Aorta (tissue), 5 donors: ENCODE results near the gene LMTK2. TPM values are rescaled to one million over a fixed set of nuclear protein-coding genes. Genes with fewer than 3 reads are reported as not detected.

Experiments used
- ATAC-seq: fragments of 200-7000 bp; cut with Tn5 transposase; one replicate; pipeline ENCODE4 v1.9.1; 2022; ENCODE audit warnings: moderate library complexity; ENCODE audit not compliant: low FRiP score
- DNase-seq, 2 donors: peaks; one replicate each; pipeline ENCODE4 v3.0.0-alpha.2; 2020
- H3K27ac ChIP-seq, 2 donors: one replicate each; pipeline ENCODE4 v1.5.1; 2013; ENCODE audit warnings: low read length in 2 of 2, mild to moderate bottlenecking in 2 of 2, moderate library complexity in 2 of 2, control low read depth in 1 of 2, inconsistent platforms in 1 of 2, low read depth in 1 of 2
- H3K27me3 ChIP-seq, 2 donors: one replicate each; pipeline ENCODE4 v1.6.1; 2013; ENCODE audit warnings: control low read depth in 1 of 2, low read length in 1 of 2, mild to moderate bottlenecking in 1 of 2, moderate library complexity in 1 of 2; ENCODE audit not compliant: insufficient read depth in 2 of 2, control insufficient read depth in 1 of 2
- H3K36me3 ChIP-seq, 2 donors: one replicate each; pipeline ENCODE4 v1.6.1; 2013; ENCODE audit warnings: control low read depth in 1 of 2, low read length in 1 of 2, mild to moderate bottlenecking in 1 of 2; ENCODE audit not compliant: insufficient read depth in 2 of 2, control insufficient read depth in 1 of 2
- H3K4me1 ChIP-seq, 2 donors: one replicate each; pipeline ENCODE4 v1.6.1; 2013; ENCODE audit warnings: low read length in 2 of 2, control low read depth in 1 of 2, mild to moderate bottlenecking in 1 of 2, moderate library complexity in 1 of 2; ENCODE audit not compliant: insufficient read depth in 2 of 2, control insufficient read depth in 1 of 2
- H3K4me3 ChIP-seq, 2 donors: one replicate each; pipeline ENCODE4 v1.5.1; 2013; ENCODE audit warnings: low read length in 2 of 2, control low read depth in 1 of 2, mild to moderate bottlenecking in 1 of 2
- H3K9me3 ChIP-seq: one replicate; pipeline ENCODE4 v1.6.1; 2013; ENCODE audit warnings: mild to moderate bottlenecking, low read length; ENCODE audit not compliant: control insufficient read depth
- WGBS, 2 donors: extraction: QIAGEN DNeasy Blood & Tissue Kit; methylation state at CpG; one replicate each; pipeline ENCODE4 v1.1.7; 2013; 5-methylcytosine and 5-hydroxymethylcytosine counted together
- intact Hi-C, 2 donors: fragments of 100-400 bp; cut with DNase I; formaldehyde crosslinking; loops; one replicate each; pipeline versions ENCODE4 v1.14.2 to v1.15.0; 2022
- polyA plus RNA-seq, 2 donors: library from polyadenylated mRNA; stranded (reverse); fragments of 200-250 nt; gene quantifications; one replicate each; pipeline ENCODE4 v1.2.3, GENCODE V29; 2013
- total RNA-seq, 2 donors: library from RNA; stranded (reverse); fragmentation: NEBNext Ultra II Directional; extraction: Animal tissue kit (Norgen Biotek cat#: 25700); gene quantifications; one replicate each; pipeline ENCODE4 v1.2.1, GENCODE V29; 2021
- donor health status: healthy with polysubstance abuse.
- donor health status: Bipolar disorder and iron deficiency.
- donor health status: DM: no; HTN: no; CAD: no.
- donor health status: DM: no; HTN: no; CAD: no.
- donor health status: DM: yes; HTN: yes; CAD: no.

The LMTK2 gene
- total and polyA plus RNA-seq, 4 donors, result 1.5 to 16.6 (median 8.6) TPM

GRCh38 chr7:98170966-98171365 lies 64.3 kb downstream of the LMTK2 start:
- Histone ChIP-seq H3K27me3 (no peaks in the 10 kb centered on the region), H3K4me1 (no peaks in the 10 kb centered on the region), H3K36me3 (peaks cover 3 to 4% of the 10 kb centered on the region in 2 donors), H3K27ac (no peak overlapping the region), H3K9me3 (no peaks in the 10 kb centered on the region), H3K4me3 (no peak overlapping the region)
- ATAC-seq, result no peak
- no peak for DNase-seq
- 91 to 93% methylated on average over 8 of the region's 8 CpGs for WGBS, 2 donors
- intact Hi-C loops, result no loop called here

- peaks cover 3 to 4% of the 10 kb centered on the region in 2 donors for H3K36me3 ChIP-seq
- intact Hi-C loops, result no loop called here
- 95 to 96% methylated on average over 24 of the region's 24 CpGs for WGBS, 2 donors
Observed at GRCh38 chr7:98171449-98171848, 64.8 kb downstream of the LMTK2 start.

GRCh38 chr7:98174334-98175259 lies 67.9 kb downstream of the LMTK2 start:
- Histone ChIP-seq H3K4me1 (no peaks in the 10 kb centered on the region), H3K27ac (no peak overlapping the region), H3K9me3 (no peaks in the 10 kb centered on the region), H3K36me3 (peaks cover 3 to 5% of the 10 kb centered on the region in 2 donors), H3K4me3 (no peak overlapping the region), H3K27me3 (no peaks in the 10 kb centered on the region)
- DNase-seq (no peak), ATAC-seq (no peak)
- intact Hi-C loops, result no loop called here
- WGBS, 2 donors, result 88 to 89% methylated on average over 20 of the region's 20 CpGs

More at GRCh38 chr7:98171449-98171848, 64.8 kb downstream of the LMTK2 start:
- Histone ChIP-seq H3K27me3 (no peaks in the 10 kb centered on the region), H3K9me3 (no peaks in the 10 kb centered on the region), H3K27ac (no peak overlapping the region), H3K4me1 (no peaks in the 10 kb centered on the region), H3K4me3 (no peak overlapping the region)
- ATAC-seq (no peak), DNase-seq (no peak)

GRCh38 chr7:98175260-98175940 lies 68.7 kb downstream of the LMTK2 start:
- 89 to 91% methylated on average over 8 of the region's 8 CpGs for WGBS, 2 donors
- intact Hi-C loops, result no loop called here
- Histone ChIP-seq H3K27me3 (no peaks in the 10 kb centered on the region), H3K36me3 (peaks cover 3 to 5% of the 10 kb centered on the region in 2 donors), H3K4me3 (no peak overlapping the region), H3K4me1 (no peaks in the 10 kb centered on the region), H3K27ac (no peak overlapping the region), H3K9me3 (no peaks in the 10 kb centered on the region)
- DNase-seq (no peak), ATAC-seq (no peak)

- Histone ChIP-seq H3K4me3 (no peak overlapping the region), H3K9me3 (no peaks in the 10 kb centered on the region), H3K27ac (no peak overlapping the region), H3K36me3 (peaks cover 3 to 5% of the 10 kb centered on the region in 2 donors), H3K4me1 (no peaks in the 10 kb centered on the region), H3K27me3 (no peaks in the 10 kb centered on the region)
- 87 to 93% methylated on average over 6 of the region's 6 CpGs for WGBS, 2 donors
- intact Hi-C loops, result no loop called here
- ATAC-seq (no peak), DNase-seq (no peak)
Observed at GRCh38 chr7:98177553-98177952, 70.9 kb downstream of the LMTK2 start.

- WGBS, 2 donors, result 68 to 69% methylated on average over 16 of the region's 16 CpGs
- H3K4me1 ChIP-seq, result no peaks in the 10 kb centered on the region
- no peak overlapping the region for H3K4me3 ChIP-seq
- ATAC-seq (no peak), DNase-seq (no peak)
- H3K36me3 ChIP-seq, result peaks cover 3 to 5% of the 10 kb centered on the region in 2 donors
- H3K27ac ChIP-seq, result no peak overlapping the region
- intact Hi-C loops, result no loop called here
- H3K9me3 ChIP-seq, result no peaks in the 10 kb centered on the region
- H3K27me3 ChIP-seq, result no peaks in the 10 kb centered on the region
Observed at GRCh38 chr7:98178321-98178720, 71.7 kb downstream of the LMTK2 start.

GRCh38 chr7:98178762-98179490 lies 72.3 kb downstream of the LMTK2 start:
- Histone ChIP-seq H3K9me3 (no peaks in the 10 kb centered on the region), H3K36me3 (peaks cover 3 to 5% of the 10 kb centered on the region in 2 donors), H3K27ac (no peak overlapping the region), H3K27me3 (no peaks in the 10 kb centered on the region), H3K4me1 (no peaks in the 10 kb centered on the region), H3K4me3 (no peak overlapping the region)
- 81 to 83% methylated on average over 10 of the region's 10 CpGs for WGBS, 2 donors
- no peak for DNase-seq
- intact Hi-C loops, result no loop called here
- ATAC-seq, result no peak

- no peak overlapping the region for H3K4me3 ChIP-seq
- H3K4me1 ChIP-seq, result no peaks in the 10 kb centered on the region
- no peaks in the 10 kb centered on the region for H3K27me3 ChIP-seq
- H3K36me3 ChIP-seq, result peaks cover 0 to 2% of the 10 kb centered on the region in 2 donors
- H3K27ac ChIP-seq, result no peak overlapping the region
- ATAC-seq (no peak), DNase-seq (no peak)
- no peaks in the 10 kb centered on the region for H3K9me3 ChIP-seq
- intact Hi-C loops, result no loop called here
- 27 to 52% methylated on average over 8 of the region's 8 CpGs for WGBS, 2 donors
Observed at GRCh38 chr7:98180751-98181150, 74.1 kb downstream of the LMTK2 start.
